NCI-H748 treated with DMSO at 0.1 percent for 48 hours (cell line): ENCODE data around the gene NAP1L1.

Experiments
- DNase-seq: peaks from one replicate; lab custom pipeline; 2025; lab: John Stamatoyannopoulos, UW

NAP1L1 gene

DNA sequence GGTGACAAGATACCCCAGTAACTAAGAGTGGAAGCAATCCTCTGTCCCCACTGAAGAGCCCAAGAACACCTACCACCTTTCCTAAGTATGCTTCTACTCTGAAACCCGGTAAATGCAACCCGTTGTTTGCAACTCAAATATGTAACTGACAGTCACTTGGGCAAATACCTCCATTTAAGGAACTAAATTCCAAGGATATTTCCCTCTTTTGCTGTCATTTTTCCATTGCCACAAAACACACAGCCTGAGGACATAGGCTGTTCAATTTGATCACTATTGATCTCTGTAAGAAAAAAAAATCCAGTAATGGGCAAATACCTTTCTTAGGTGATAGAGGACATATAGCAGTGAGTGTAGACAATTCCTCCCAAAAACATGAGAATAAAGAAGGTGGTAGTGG lies 46.3 kb downstream of the NAP1L1 start:
- no peak for DNase-seq

DNA sequence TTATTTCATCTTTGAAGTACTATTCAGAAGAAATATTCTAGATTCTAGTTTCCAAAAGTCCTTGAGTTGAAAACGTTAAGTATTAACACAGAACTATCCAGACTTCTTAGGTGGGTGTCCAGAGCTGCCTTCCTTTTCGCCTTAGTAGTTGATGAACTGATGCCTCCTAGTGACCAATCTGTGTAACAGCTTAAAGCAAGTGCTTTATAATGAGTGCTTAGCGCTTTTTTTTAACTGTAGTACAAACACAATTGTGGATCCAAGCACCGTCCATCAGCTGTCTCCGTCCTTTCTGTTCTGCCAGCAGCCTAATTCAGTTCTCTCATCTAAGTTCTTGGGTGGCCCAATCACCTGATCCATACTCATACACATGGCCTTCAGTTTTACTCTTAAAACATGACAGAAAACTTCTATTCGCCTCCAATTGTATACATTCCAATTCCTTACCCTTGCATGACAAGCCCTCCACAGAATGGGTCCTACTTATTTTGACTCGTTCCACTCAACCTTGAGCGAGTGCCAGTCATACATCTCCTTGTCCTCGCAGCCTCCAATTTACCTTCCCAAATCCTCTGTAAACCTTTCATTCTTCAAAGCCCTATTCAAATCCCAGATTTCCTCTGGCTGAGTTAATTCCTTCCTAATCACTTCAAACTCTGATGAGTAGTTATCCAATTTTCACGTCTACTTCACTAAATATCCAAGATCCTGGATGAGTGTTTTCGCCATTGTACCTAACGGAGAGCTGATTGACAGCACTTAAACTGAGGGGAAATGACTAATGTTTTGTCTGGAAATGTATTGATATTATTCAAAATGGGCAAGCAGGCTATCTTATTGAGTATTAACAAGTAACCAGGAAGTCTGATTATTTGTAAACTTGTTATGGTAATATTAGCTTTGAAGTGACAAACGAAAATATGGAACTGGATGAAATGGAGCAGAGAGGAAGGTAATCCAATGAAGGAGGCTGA lies 47.1 kb downstream of the NAP1L1 start:
- peak; percentile 78 for DNase-seq

DNA sequence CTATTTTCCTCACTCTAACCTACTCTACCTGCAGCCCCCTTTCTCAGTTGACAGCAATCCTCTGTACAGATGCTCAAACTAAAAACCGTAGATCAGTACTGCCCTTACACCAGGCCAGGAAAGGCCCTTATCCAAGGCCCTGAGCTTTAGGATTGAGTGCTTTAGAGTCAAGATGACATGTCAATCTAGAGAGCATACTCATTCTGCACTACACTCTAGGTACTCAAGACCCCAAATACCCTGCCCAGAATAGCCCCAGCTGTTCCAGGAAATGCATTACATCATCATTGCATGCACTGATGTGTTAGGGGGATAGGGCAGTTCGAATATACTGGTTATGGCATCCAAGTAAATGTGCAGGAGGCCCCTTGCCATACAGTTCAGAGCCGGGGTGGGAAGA lies 49.4 kb downstream of the NAP1L1 start:
- no peak for DNase-seq

DNA sequence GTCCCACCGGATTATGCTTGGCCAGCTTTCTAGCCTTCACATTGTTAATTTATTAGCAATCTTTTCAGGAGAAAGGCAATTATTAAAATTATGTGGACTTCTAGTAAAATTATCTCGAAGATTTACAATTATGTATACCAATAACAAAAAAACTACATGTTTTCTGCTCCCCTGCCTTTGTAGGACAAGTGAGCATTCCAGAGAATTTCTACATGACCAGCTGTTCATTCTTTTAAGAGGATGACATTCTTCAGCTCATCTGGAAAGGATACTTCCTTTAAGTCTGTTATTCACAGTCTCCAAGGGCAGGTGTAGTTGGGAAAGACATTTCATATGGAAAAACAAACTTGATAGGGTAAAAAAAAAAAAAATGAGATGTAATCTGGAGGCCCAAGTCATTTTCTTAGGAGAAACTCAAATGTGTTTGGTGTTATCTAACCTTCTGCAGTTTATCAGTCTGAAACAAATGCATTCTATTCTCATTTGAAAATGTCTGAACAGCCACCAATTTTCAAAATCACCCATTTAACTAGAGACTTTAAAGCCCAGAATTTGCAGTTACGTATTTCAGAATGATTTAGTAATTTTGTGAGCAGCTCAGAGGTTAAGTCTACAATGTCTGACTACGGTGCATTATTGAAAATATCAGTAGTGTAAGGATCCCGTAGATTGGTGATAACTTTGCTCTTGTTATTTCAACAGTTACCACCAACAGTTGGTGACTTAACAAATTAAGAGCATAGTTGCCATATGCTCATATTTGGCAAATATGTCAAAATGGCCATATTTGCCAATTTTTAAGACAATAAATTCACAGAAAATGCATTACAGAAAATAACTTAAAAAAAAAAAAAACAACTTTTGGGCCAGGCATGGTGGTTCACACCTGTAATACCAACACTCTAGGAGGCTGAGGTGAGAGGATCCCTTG lies 51.1 kb downstream of the NAP1L1 start:
- no peak for DNase-seq

DNA sequence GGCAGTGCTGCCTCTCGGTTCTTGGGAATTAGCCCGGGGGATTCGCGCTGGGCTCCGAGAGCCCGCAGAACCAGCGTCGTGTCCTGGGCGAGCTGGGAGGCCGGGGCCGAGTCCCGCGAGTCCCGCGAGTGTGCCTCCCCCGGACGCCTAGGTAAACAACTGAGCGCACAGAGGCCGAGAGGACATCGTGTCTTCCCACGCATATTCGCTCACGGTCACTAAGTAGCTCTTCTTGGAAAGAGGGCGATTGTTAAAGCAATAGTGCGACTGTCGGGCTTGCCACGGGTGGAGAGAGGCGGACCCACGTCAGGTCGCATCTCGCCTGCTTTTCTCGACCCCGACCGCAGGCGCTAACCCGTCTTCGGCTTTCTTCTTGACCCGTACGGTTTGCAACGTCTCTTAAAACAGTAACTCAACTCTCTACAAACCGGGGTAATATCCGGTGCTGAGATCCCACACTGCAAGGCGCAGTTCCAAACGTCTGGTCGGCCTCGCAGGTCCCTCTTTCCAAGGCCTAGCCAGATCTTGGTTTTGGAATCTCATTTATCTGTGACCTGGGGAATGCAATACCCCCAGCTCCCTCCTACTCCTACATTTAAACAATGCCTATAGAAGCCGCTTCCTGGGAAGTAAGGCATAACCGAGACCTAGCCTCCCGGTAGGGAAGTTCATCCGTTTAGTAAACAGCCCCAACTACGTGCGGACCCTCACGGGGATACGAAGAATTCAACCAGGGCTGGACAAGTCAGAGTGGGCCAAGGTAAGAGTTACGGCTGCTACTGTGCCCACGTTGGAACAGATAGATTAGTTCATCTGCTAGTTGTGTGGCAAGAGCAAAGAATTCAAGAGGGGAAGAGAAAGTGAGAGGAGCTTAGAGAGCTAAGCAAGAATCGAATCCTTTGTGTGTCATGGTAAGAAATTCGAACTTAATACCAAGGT lies 52.2 kb downstream of the NAP1L1 start:
- DNase-seq, result no peak

DNA sequence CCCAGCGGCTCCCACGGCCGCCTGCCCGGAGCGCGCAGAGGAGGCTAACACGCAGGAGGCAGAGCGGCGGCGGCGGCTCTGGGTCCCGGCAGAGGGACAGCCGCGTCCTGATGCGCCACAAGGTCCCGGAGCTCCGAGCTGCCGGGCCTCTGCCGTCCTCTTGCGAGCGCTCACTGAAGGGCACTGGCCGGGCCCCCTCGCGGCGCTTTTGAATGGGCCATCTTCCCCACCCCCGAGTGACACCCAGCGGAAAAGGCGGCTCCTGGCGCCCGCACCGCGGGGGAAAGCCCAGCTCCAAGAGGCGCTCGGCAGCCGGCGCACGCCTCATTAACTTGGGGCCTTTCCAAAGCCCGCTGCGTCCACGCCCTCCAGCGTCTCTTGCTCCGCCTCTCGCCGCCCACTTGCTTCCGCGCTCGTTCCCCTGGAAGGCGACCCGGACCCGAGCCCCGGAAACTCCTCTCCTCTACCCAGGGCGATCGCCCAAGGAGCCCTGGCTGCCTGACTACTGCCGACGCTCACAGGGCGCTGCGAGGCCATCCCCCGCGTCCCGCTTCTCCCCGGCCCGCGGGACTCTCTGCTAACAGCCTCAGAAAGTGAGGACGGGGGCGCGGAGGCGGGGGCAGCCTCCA lies 53.0 kb downstream of the NAP1L1 start, which contains the start of gene PHLDA1:
Gene PHLDA1 (minus strand): TSS at position 363 of the 629 bp plus-strand sequence.
- DNase-seq, result peak; percentile 63

DNA sequence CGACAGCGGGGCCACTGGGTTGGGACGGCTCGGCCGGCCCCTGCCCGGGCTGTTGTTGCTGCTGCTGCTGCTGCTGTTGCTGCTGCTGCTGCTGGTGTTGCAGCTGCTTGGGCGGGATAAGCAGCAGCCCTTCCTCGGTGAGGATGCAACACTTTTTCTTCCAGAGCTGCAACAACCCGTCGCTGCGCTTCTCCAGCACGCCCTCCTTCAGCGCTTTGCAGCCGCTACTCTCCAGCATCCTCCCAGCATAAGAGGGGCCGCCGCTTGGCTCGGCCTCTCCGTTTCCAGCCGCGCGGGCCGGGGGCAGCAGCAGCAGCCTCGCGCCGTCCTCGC lies 53.4 kb downstream of the NAP1L1 start:
- no peak for DNase-seq

DNA sequence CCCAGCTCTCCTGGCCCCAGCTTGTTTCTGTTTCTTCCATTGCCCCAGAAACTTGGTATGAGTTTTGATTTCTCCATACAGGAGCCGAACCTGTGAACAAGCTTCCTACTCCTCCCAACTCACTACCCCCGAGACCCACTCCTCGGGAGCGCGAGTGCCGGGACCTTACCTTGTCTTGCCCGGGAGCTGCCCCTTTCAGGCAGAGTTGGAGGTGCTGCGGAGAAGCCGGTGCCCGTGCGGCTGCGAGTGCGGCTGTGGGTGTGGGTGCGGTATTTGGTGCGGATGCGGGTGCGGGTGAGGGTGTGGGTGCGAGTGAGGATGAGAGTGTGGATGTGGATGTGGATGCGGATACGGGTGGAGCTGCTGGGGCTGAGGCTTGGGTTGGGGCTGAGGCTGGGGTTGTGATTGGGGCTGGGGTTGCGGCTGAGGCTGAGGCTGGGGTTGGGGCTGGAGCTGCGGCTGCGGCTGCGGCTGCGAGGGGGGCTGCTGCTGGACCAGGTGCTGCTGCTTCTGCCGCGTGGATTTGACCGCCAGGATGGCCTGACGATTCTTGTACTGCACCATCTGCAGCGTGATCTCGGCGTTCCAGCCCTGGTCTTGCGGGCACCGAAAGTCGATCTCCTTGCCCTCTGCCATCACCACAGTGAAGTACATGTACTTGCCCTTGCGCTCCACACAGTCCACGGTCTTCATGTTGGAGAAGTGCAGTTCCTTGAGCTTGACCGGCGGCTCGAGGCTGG lies 54.0 kb downstream of the NAP1L1 start:
- peak; percentile 28 for DNase-seq

DNA sequence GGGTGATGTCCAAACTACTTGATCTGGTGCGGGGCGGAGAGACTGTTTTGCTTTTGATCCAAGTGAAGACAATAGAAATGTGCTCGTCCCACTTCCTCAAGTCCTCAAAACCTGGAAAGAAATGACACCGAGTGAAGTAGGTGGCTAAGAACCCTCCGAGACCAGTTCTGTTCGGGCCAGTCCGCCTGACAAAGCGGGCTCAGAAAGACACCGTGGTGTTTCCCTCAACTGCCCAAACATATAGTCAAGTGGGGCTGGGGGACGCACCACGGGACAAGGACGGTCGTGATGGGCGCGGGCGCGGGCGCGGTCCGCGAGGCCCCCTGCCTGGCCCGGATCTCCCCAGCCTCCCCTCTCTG lies 54.5 kb downstream of the NAP1L1 start:
- no peak for DNase-seq

DNA sequence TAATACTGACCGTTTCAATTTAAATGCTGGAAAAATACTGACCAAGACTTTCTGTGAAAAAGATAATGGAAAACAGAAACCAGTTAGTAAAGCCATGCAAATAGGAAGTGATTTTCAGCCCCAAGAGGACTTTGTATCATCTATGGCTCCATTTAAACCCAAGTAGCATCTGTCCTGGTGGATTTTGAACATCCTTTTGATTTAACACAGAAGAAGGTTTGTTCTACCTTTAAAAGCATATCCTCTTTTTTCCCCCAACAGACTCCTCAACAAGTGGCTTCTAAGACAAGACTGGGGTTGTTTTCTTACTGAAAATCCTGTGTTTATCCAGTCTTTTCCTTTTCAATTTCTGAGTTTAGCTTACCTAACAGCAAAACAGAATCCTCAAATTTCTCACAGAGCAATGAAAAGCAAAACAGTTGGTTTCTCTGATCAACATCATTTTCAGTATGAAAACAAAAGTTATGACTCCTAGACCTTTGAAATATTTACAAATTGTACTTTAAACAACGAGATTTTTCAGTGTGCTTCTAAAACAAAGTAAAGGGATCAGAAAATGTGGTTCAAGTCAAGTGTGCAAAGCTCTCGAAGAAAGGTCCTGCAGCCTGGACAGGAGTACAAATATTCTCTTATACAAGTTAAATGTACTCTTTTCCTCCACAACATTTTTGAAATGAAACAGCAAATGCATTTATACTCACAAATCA lies 55.8 kb downstream of the NAP1L1 start:
- no peak for DNase-seq

DNA sequence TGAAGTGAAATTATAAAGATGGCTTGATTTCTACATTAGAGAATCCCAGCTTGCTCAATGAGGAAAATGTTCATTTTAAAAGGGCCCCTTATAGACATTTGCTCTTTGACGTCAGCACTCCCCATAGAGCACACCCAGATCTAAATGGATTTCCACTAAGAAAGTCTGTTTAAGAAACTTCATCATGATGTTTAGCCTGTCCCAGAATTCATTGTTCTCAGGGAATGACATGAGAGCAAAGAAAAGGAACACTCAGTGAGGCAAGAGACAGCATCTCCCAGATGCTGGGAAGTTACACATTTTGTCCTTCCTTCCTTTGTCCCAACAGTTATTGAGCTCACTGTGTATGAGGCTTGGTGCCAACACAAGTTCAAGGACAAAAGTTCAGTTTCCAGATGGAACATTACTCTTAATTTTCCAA lies 57.8 kb downstream of the NAP1L1 start:
- DNase-seq, result no peak

DNA sequence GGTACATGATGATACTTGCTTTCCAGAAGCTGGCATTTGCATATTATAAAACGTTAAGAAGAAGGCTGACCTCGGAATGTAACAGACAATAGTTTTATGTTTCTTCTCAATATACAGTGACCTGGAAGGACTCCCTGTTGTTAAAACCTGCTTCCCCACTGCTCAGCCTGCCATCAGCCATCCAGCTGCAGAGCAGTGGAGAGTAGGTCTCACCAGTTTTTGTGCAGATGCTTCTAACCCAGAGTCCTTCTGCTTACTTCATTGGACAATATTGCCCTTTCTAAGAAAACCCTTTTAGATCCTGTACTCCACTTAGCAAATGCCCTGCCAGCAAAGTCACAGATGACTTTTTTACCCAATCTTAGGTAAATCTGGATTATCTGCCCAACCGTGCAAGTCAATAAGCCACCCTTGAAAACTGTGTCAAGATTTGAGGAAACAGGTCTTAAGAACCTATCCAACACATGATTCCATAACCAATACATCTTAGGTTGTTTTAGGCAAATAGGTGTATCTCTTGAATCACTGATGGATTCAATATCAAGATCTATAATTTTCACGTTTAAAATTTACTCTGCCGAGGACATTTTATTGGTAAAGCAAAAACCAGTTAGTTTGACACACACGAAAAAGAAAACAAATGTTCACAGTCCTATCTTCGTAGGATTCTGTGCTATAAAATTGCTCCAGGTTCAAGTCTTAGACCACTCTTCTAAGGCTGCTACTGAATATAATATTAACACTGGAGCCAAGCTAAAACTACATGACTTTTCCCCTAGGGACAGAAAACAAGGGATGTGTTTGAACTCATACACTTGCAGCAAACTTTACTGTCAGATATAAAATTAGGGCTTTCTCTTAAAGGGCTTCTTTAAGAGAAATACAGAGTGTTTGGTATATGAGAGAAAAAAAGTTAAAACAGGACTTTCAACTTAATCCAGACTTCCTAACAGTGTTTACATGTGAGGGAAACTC lies 58.6 kb downstream of the NAP1L1 start:
- DNase-seq, result no peak

DNA sequence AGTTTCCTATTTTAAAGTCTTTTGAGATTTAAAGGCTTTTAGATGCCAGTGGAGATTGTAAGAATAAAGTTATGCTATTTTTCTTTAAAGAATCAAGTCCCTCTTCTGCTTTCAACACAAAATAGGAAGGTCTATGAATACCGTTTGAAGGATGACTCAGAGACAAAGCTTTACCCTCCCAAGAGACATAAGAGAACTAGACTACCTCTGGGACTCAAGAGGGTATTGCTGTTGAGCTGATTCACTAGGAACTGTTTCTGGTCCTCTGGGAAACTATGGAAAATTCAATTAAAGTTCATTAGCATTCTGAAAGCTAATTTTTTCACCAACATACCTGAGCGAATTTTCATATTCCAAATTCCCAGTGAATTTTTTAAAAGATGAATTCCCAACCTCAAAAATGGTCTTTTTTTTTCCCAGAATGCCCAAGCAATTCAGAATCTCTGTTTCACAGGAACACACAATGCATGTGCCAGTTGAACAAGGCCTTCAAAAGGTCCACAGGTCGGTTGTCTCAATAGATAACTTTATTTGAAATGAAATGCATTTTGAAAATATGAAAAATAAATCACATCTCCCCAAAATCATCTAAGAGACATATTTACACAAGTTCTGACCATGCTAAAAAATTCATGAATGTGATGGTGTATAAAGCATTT lies 59.4 kb downstream of the NAP1L1 start:
- no peak for DNase-seq

DNA sequence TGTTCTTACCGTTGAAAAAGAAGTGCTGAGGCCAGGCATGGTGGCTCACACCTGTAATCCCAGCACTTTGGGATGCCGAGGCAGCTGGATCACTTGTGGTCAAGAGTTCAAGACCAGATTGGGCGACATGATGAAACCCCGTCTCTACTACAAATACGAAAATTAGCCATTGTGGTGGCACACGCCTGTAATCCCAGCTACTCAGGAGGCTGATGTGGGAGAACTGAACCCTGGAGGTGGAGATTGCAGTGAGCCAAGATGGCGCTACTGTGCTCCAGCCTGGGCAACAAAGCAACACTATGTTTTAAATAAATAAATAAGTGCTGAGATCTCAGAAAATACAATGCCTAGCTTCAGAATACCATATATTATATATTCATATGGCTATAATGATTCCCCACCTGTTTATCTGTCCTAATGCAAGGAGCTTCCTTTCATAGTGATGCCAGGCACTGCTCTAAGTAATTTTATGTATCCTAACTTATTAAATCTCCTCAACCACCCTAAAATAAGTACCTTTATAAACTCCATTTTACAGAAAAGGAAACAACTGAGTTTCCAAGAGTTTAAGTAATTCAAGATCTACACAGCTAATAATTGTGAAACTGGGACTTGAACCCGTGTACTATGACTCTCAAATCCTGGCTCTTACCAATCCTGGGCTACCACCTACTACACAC lies 60.2 kb downstream of the NAP1L1 start:
- no peak for DNase-seq

DNA sequence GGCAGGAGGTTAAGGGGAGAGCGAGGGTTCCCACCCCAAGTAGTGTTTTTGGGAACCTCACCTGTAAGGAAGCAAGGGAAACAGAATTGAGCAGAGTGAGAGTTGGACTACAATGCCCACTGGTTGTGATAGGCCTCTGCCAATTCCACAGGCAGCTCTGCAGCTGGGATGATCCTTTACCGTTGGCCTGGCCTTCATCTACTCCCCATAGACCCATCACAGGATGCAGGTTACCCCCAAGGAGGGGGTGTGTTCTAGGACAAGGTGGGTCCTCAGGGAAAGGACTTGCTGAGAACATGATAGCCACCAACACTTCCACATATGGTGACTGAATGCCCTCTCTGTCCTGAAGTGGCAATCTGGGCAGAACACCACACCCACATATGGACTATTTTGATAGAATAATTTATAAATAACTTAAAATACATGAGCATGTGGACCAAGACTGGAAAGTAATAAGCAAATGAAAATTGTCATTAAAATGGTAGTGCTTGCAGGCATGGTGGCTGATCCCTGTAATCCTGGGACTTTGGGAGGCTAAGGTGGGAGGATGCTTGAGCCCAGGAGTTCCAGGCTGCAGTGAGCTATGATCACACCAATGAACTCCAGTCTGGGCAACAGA lies 61.3 kb downstream of the NAP1L1 start:
- no peak for DNase-seq

DNA sequence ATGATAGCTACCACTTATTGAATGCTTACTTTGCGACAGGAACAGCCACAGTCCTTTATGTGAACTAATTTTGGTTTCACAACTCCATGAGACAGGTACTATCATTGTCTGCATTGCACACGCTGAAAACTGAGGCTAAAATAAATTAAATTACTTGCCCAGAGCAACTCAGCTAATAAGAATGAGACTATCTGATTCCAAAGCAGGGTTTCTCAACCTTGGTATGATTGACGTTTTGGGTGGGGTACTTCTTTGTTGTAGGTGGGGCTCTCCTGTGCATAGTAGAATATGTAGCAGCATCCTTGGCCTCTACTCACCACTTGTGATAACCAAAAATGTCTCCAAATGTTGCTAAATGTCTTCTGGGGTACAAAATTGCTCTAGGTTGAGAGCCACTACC lies 62.0 kb downstream of the NAP1L1 start:
- DNase-seq, result no peak
